Liver (tissue), 9 donors: ENCODE measurements around the gene TSSK2. TPM values are rescaled to one million over a fixed set of nuclear protein-coding genes. Genes with fewer than 3 reads are reported as not detected.

Experiments
- DNase-seq: peaks from one replicate; pipeline ENCODE4 v3.0.0-alpha.2; 2017; ENCODE audit warnings: low spot score
- H3K27ac ChIP-seq, 2 donors: one replicate each; pipeline ENCODE4 v1.7.0; 2013; ENCODE audit warnings: inconsistent platforms in 2 of 2, low read length in 2 of 2, control low read depth in 1 of 2, low read depth in 1 of 2, mild to moderate bottlenecking in 1 of 2
- H3K27me3 ChIP-seq, 4 donors: one replicate each; pipeline versions ENCODE4 v1.6.1 to v1.7.0; 2013; ENCODE audit warnings: low read length in 3 of 4, inconsistent platforms in 1 of 4, mild to moderate bottlenecking in 1 of 4, moderate library complexity in 1 of 4; ENCODE audit not compliant: control insufficient read depth in 4 of 4, insufficient read depth in 4 of 4
- H3K36me3 ChIP-seq, 4 donors: one replicate each; pipeline versions ENCODE4 v1.6.1 to v1.7.0; 2013; ENCODE audit warnings: low read length in 3 of 4, mild to moderate bottlenecking in 3 of 4, low read depth in 1 of 4, moderate library complexity in 1 of 4; ENCODE audit not compliant: control insufficient read depth in 4 of 4, insufficient read depth in 3 of 4
- H3K4me1 ChIP-seq, 4 donors: one replicate each; pipeline versions ENCODE4 v1.6.1 to v1.7.0; 2013; ENCODE audit warnings: low read length in 3 of 4, mild to moderate bottlenecking in 3 of 4, moderate library complexity in 1 of 4; ENCODE audit not compliant: control insufficient read depth in 4 of 4, insufficient read depth in 4 of 4
- H3K4me3 ChIP-seq, 3 donors: one replicate each; pipeline versions ENCODE4 v1.6.1 to v1.7.0; 2013; ENCODE audit warnings: low read length in 3 of 3, control low read depth in 1 of 3, low read depth in 1 of 3, mild to moderate bottlenecking in 1 of 3
- H3K9ac ChIP-seq, 2 donors: one replicate each; pipeline ENCODE4 v1.7.0; 2013; ENCODE audit warnings: low read length in 2 of 2, mild to moderate bottlenecking in 2 of 2, moderate library complexity in 2 of 2, control low read depth in 1 of 2, low read depth in 1 of 2
- H3K9me3 ChIP-seq, 4 donors: one replicate each; pipeline versions ENCODE4 v1.6.1 to v1.7.0; 2013; ENCODE audit warnings: low read length in 3 of 4; ENCODE audit not compliant: control insufficient read depth in 4 of 4
- EGR1 ChIP-seq, 2 donors: IDR thresholded peaks; 2 replicates each; pipeline ENCODE4 v1.6.1; 2016 to 2018; ENCODE audit warnings: antibody characterized with exemption in 2 of 2, low read depth in 2 of 2
- FOXA2 ChIP-seq: IDR thresholded peaks from 2 replicates; pipeline ENCODE4 v1.6.1; 2016; ENCODE audit warnings: antibody characterized with exemption
- GABPA ChIP-seq, 2 donors: IDR thresholded peaks in 1 of 2; conservative IDR thresholded peaks in 1 of 2; 2 replicates each; pipeline ENCODE4 v1.6.1; 2016; ENCODE audit warnings: antibody characterized with exemption in 2 of 2, mild to moderate bottlenecking in 1 of 2, moderate library complexity in 1 of 2
- HNF4A ChIP-seq, 2 donors: conservative IDR thresholded peaks; 2 replicates each; pipeline ENCODE4 v1.6.1; 2016; ENCODE audit warnings: antibody characterized with exemption in 2 of 2, mild to moderate bottlenecking in 2 of 2
- JUND ChIP-seq, 2 donors: IDR thresholded peaks; 2 replicates each; pipeline ENCODE4 v1.6.1; 2016; ENCODE audit warnings: antibody characterized with exemption in 2 of 2
- NR2F2 ChIP-seq: IDR thresholded peaks from 2 replicates; pipeline ENCODE4 v1.6.1; 2016; ENCODE audit warnings: antibody characterized with exemption
- RAD21 ChIP-seq, 2 donors: IDR thresholded peaks; 2 replicates each; pipeline ENCODE4 v1.6.1; 2016; ENCODE audit warnings: antibody characterized with exemption in 2 of 2, mild to moderate bottlenecking in 2 of 2
- SP1 ChIP-seq: IDR thresholded peaks from 2 replicates; pipeline ENCODE4 v1.6.1; 2018; ENCODE audit warnings: antibody characterized with exemption, mild to moderate bottlenecking
- TAF1 ChIP-seq: conservative IDR thresholded peaks from 2 replicates; pipeline ENCODE4 v1.6.1; 2016; ENCODE audit warnings: antibody characterized with exemption, mild to moderate bottlenecking
- YY1 ChIP-seq: IDR thresholded peaks from 2 replicates; pipeline ENCODE4 v1.6.1; 2016; ENCODE audit warnings: antibody characterized with exemption, mild to moderate bottlenecking
- WGBS: extraction: QIAGEN DNeasy Blood & Tissue Kit; methylation state at CpG from one replicate; pipeline ENCODE4 v1.1.7; 2013; 5-methylcytosine and 5-hydroxymethylcytosine counted together
- polyA plus RNA-seq, 2 donors: library from polyadenylated mRNA; stranded (reverse) in 1 of 2; unstranded in 1 of 2; fragments of 200-250 nt in 1 of 2; fragments of >200 nt in 1 of 2; fragmentation: Nextera tagmentation in 1 of 2; extraction: Ambion mirVana in 1 of 2; gene quantifications; one replicate each; pipeline versions ENCODE4 v1.2.1 to v1.2.3, GENCODE V29; 2013 to 2015
- total RNA-seq, 2 donors: library from RNA; depleted of rRNA; stranded (reverse); fragments of >200 nt; gene quantifications; one replicate each; pipeline ENCODE4 v1.2.3, GENCODE V29; 2014
- TF ChIP-seq, protein P1 (sequence below): IDR thresholded peaks from 2 replicates; pipeline ENCODE4 v1.6.1; 2016; ENCODE audit warnings: antibody characterized with exemption
- TF ChIP-seq, protein P2 (sequence below): fragments of 150-350 bp; IDR thresholded peaks from 2 replicates; pipeline ENCODE4 v1.5.1; 2017; ENCODE audit warnings: improper control_type of control experiment, low read depth, low read length; ENCODE audit not compliant: missing input control
- TF ChIP-seq, protein P3 (sequence below): IDR thresholded peaks from 2 replicates; pipeline ENCODE4 v1.6.1; 2016; ENCODE audit warnings: antibody characterized with exemption
- TF ChIP-seq, protein P4 (sequence below): IDR thresholded peaks from 2 replicates; pipeline ENCODE4 v1.6.1; 2016; ENCODE audit warnings: antibody characterized with exemption
- donor health status: healthy.
- donor health status: healthy.
- donor health status: healthy.
- donor health status: healthy.
- donor health status: healthy.

TSSK2 gene
- total and polyA plus RNA-seq, 4 donors, result 0.08 TPM; not detected in 3

DNA sequence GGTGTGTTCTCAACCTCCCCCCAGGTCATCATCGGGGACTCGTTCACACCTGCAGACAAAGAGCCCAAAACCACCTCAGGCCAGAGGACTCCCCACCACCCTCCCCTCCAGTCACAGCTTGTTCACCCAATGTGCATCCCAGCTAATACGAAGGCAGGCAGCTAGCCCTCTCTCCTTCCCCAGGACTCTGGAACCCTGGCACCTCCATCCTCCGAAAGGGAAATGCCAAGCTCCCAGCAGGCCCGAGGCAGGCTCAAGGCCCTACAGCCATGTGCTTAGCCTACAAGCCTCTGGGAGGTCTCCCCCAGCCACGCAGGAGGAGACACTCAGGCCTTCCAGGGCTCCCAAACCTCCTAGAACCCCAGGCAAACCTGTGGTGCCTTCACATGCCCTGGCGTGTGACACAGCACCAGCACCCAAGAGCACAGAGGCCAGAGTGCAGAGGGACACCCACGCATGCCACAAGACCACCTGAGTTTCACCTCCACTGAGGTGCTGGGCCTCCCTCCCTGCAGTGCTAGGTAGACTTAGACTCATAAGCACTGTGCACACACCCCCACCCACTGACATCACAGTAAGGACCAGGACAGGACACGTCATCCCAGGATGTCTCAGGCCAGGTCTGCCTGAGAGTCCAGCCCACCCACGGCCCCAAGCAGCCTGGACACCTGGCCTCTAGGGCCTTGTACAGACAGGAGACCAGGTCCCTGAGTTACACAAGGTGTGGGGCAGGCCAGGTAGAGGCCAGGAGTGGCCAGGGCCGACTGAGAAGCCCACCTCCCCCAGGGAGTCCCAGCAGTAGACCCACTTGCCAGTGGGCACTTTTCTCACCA is 6.5 kb downstream of the TSSK2 start:
- H3K9me3 ChIP-seq, result no peaks in the 10 kb centered on the region
- H3K4me3 ChIP-seq, result no peak overlapping the region
- DNase-seq, result no peak
- no peaks in the 10 kb centered on the region for H3K4me1 ChIP-seq
- no peak overlapping the region for H3K27ac ChIP-seq
- 94% methylated on average over 11 of the region's 11 CpGs for WGBS
- H3K27me3 ChIP-seq, result no peaks in the 10 kb centered on the region
- TF ChIP-seq JUND (IDR thresholded peaks at IDR 0.05) (no peak), RAD21 (IDR thresholded peaks at IDR 0.05) (no peak), FOXA2 (no peak), NR2F2 (no peak), EGR1 (IDR thresholded peaks at IDR 0.05; ENCODE audit: low read depth in 2 of 2) (no peak), GABPA (IDR thresholded peaks at IDR 0.05 in 1 of 2, conservative IDR thresholded peaks at IDR 0.05 in 1 of 2) (no peak), HNF4A (conservative IDR thresholded peaks at IDR 0.05) (no peak)
- TF ChIP-seq, protein P1, sequence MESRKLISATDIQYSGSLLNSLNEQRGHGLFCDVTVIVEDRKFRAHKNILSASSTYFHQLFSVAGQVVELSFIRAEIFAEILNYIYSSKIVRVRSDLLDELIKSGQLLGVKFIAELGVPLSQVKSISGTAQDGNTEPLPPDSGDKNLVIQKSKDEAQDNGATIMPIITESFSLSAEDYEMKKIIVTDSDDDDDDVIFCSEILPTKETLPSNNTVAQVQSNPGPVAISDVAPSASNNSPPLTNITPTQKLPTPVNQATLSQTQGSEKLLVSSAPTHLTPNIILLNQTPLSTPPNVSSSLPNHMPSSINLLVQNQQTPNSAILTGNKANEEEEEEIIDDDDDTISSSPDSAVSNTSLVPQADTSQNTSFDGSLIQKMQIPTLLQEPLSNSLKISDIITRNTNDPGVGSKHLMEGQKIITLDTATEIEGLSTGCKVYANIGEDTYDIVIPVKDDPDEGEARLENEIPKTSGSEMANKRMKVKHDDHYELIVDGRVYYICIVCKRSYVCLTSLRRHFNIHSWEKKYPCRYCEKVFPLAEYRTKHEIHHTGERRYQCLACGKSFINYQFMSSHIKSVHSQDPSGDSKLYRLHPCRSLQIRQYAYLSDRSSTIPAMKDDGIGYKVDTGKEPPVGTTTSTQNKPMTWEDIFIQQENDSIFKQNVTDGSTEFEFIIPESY, result no peak
- H3K9ac ChIP-seq, result no peak overlapping the region
- H3K36me3 ChIP-seq, result peaks cover 17 to 83% (median 39%) of the 10 kb centered on the region in 4 donors

DNA sequence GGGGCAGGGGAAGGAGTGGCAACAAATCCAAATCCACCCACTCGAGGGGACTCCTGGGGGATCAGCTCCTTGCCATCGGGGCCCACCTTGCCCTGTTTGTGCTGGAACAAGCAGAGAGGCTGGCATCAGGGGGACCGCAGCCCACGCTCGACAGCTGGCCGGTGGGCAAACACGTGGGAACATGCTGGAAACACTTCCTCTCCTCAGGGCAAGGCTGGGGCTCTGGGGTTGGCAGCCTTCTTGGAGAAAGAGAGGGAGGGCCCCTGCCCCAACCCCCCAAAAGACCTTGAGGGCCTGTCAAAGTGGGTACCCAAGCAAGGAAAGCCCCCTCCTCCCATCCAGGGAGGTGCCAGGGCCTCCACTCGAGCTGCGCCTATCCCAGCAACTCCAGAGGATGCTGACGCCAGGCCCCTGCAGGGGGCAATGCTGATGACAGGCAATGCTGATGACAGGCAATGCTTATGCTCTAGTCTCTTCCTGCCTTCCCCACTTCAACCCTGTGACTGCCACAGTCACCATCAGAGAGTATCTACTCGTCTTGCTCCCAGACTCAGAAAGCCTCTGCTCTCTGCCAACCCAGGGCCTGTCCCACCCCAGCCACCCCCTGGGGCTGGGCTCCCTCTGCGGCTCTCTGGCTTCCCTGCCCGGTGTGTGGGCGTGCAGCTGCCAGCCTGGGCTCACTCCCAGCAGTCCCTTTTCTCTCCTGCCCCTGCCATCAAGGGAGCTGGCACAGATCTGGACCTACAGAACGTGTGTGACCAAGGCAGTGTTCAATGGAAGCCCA is 7.3 kb downstream of the TSSK2 start:
- TF ChIP-seq FOXA2, result no peak
- TF ChIP-seq, protein P2, sequence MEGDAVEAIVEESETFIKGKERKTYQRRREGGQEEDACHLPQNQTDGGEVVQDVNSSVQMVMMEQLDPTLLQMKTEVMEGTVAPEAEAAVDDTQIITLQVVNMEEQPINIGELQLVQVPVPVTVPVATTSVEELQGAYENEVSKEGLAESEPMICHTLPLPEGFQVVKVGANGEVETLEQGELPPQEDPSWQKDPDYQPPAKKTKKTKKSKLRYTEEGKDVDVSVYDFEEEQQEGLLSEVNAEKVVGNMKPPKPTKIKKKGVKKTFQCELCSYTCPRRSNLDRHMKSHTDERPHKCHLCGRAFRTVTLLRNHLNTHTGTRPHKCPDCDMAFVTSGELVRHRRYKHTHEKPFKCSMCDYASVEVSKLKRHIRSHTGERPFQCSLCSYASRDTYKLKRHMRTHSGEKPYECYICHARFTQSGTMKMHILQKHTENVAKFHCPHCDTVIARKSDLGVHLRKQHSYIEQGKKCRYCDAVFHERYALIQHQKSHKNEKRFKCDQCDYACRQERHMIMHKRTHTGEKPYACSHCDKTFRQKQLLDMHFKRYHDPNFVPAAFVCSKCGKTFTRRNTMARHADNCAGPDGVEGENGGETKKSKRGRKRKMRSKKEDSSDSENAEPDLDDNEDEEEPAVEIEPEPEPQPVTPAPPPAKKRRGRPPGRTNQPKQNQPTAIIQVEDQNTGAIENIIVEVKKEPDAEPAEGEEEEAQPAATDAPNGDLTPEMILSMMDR, result no peak
- no peak for TF ChIP-seq SP1
- TF ChIP-seq, protein P3, sequence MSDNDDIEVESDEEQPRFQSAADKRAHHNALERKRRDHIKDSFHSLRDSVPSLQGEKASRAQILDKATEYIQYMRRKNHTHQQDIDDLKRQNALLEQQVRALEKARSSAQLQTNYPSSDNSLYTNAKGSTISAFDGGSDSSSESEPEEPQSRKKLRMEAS, result no peak
- no peak for TF ChIP-seq TAF1
- TF ChIP-seq YY1, result no peak
- no peak for TF ChIP-seq RAD21 (IDR thresholded peaks at IDR 0.05)
- TF ChIP-seq, protein P4, sequence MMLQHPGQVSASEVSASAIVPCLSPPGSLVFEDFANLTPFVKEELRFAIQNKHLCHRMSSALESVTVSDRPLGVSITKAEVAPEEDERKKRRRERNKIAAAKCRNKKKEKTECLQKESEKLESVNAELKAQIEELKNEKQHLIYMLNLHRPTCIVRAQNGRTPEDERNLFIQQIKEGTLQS, result no peak
- TF ChIP-seq GABPA (IDR thresholded peaks at IDR 0.05 in 1 of 2, conservative IDR thresholded peaks at IDR 0.05 in 1 of 2), result no peak
- no peaks in the 10 kb centered on the region for H3K9me3 ChIP-seq
- no peak overlapping the region for H3K4me3 ChIP-seq
- H3K4me1 ChIP-seq, result peaks cover 0 to 4% (median 3%) of the 10 kb centered on the region in 4 donors
- no peak for DNase-seq
- 95% methylated on average over 15 of the region's 15 CpGs for WGBS
- H3K27ac ChIP-seq, result no peak overlapping the region
- H3K9ac ChIP-seq, result no peak overlapping the region
- peaks cover 18 to 76% (median 38%) of the 10 kb centered on the region in 4 donors for H3K36me3 ChIP-seq
- H3K27me3 ChIP-seq, result no peaks in the 10 kb centered on the region
